ENCODE data around the gene NFU1.
"Not testable (repeated sequence)": the region's sequence is repeated elsewhere in the genome, so short reads cannot be mapped to it uniquely, and the experiment has no call there.

NFU1 gene

GRCh38 chr2:69449906-69450305 lies 12.7 kb upstream of the NFU1 start:
- no peak for DNase-seq

- not testable (repeated sequence) for DNase-seq
Observed at GRCh38 chr2:69443673-69444072, 6.4 kb upstream of the NFU1 start.

- DNase-seq, result peak; percentile 4
Observed at GRCh38 chr2:69439499-69439898, 2.3 kb upstream of the NFU1 start.

GRCh38 chr2:69438580-69438979 lies 1.3 kb upstream of the NFU1 start:
- DNase-seq, result no peak

GRCh38 chr2:69437751-69438154 lies 518 bp upstream of the NFU1 start:
- DNase-seq, result no peak

- DNase-seq, result no peak
Observed at GRCh38 chr2:69436596-69436937, 668 bp downstream of the NFU1 start.

- no peak for DNase-seq
Observed at GRCh38 chr2:69434753-69435152, 2.5 kb downstream of the NFU1 start.

- no peak for DNase-seq
Observed at GRCh38 chr2:69429491-69430183, 7.6 kb downstream of the NFU1 start.

GRCh38 chr2:69428981-69429380 lies 8.3 kb downstream of the NFU1 start:
- no peak for DNase-seq

GRCh38 chr2:69424419-69424818 lies 12.8 kb downstream of the NFU1 start:
- DNase-seq, result no peak

GRCh38 chr2:69422198-69422597 lies 15.0 kb downstream of the NFU1 start:
- no peak for DNase-seq

GRCh38 chr2:69419111-69419510 lies 18.1 kb downstream of the NFU1 start:
- DNase-seq, result not testable (repeated sequence)

- DNase-seq, result no peak
Observed at GRCh38 chr2:69416147-69416546, 21.1 kb downstream of the NFU1 start.

GRCh38 chr2:69411120-69411519 lies 26.1 kb downstream of the NFU1 start:
- DNase-seq, result no peak

GRCh38 chr2:69405306-69405705 lies 31.9 kb downstream of the NFU1 start:
- DNase-seq, result no peak

- DNase-seq, result no peak
Observed at GRCh38 chr2:69400121-69400520, 37.1 kb downstream of the NFU1 start.

GRCh38 chr2:69397234-69397633 lies 40.0 kb downstream of the NFU1 start:
- no peak for DNase-seq

GRCh38 chr2:69395866-69396265 lies 41.4 kb downstream of the NFU1 start:
- no peak for DNase-seq

GRCh38 chr2:69393963-69394362 lies 43.3 kb downstream of the NFU1 start:
- DNase-seq, result no peak

GRCh38 chr2:69390471-69390870 lies 46.8 kb downstream of the NFU1 start:
- DNase-seq, result no peak

GRCh38 chr2:69390001-69390400 lies 47.2 kb downstream of the NFU1 start:
- no peak for DNase-seq

GRCh38 chr2:69389271-69389670 lies 48.0 kb downstream of the NFU1 start:
- no peak for DNase-seq

GRCh38 chr2:69387770-69388481 lies 49.3 kb downstream of the NFU1 start:
- DNase-seq, result no peak

GRCh38 chr2:69386789-69387734 lies 50.2 kb downstream of the NFU1 start, which contains the start of gene GFPT1:
Gene GFPT1, minus strand, starts transcription at chr2:69387227. Its CDS starts 156 bp downstream, at chr2:69387071.
- DNase-seq, result peak; percentile 88
